H1 (cell line): Measurements from ENCODE around the gene CDH15. TPM values are rescaled to one million over a fixed set of nuclear protein-coding genes. Genes with fewer than 3 reads are reported as not detected.

Experiments used
- ATF2 ChIP-seq: IDR thresholded peaks from 2 replicates; pipeline ENCODE4 v1.6.1; 2012; ENCODE audit warnings: low read length, inconsistent platforms
- CBX5 ChIP-seq: fragments of 300-800, 300-1000 bp; sonication (generic); IDR thresholded peaks from 2 replicates; pipeline ENCODE4 v1.7.1; 2016; ENCODE audit warnings: antibody characterized with exemption, low read length, low read depth
- CBX8 ChIP-seq: fragments of 300-800, 300-1000 bp; sonication (generic); IDR thresholded peaks from 2 replicates; pipeline ENCODE4 v1.7.1; 2016; ENCODE audit warnings: low read depth, low read length, borderline replicate concordance
- CHD7 ChIP-seq: fragments of 300-600 bp; sonication (generic); IDR thresholded peaks from 2 replicates; pipeline ENCODE4 v1.7.1; 2012; ENCODE audit warnings: low read length, moderate library complexity, mild to moderate bottlenecking, inconsistent platforms; ENCODE audit not compliant: insufficient replicate concordance
- EZH2 ChIP-seq: fragments of 200-600 bp; sonication (generic); IDR thresholded peaks from 2 replicates; pipeline ENCODE4 v1.7.1; 2012; ENCODE audit warnings: low read depth, mild to moderate bottlenecking, moderate library complexity, low read length, inconsistent platforms; ENCODE audit not compliant: severe bottlenecking
- KDM5A ChIP-seq: fragments of 200-600 bp; IDR thresholded peaks from 2 replicates; pipeline ENCODE4 v1.7.1; 2012; ENCODE audit warnings: mild to moderate bottlenecking, low read length, inconsistent platforms, mixed read lengths
- SAP30 ChIP-seq: fragments of 300-600 bp; sonication (generic); IDR thresholded peaks from 2 replicates; pipeline ENCODE4 v1.7.1; 2012; ENCODE audit warnings: low read length, moderate library complexity, mild to moderate bottlenecking, inconsistent platforms; ENCODE audit not compliant: insufficient read depth, insufficient replicate concordance
- SIN3A ChIP-seq, 2 experiments: IDR thresholded peaks in 1 of 2; conservative IDR thresholded peaks in 1 of 2; 2 replicates each; pipeline ENCODE4 v1.6.1; 2011 to 2012; ENCODE audit warnings: low read length in 2 of 2, improper control_type of control experiment in 1 of 2, low read depth in 1 of 2, mild to moderate bottlenecking in 1 of 2
- polyA plus RNA-seq, 7 experiments: library from polyadenylated mRNA; depleted of rRNA in 3 of 7; stranded (reverse) in 5 of 7; unstranded in 2 of 7; fragments of >200 nt in 5 of 7; fragments of 200-250 nt in 2 of 7; gene quantifications; 1 replicate in 5 of 7; 2 replicates in 1 of 7; 4 replicates in 1 of 7; pipeline versions ENCODE4 v1.2.1 to v1.2.3, GENCODE V29; 2011 to 2013; ENCODE audit warnings: missing spikeins in 2 of 7, mixed read lengths in 2 of 7
- total RNA-seq: library from RNA; stranded (reverse); fragmentation: NEBNext Ultra II Directional; extraction: Animal tissue kit (Norgen Biotek cat#: 25700); gene quantifications from 2 replicates; pipeline ENCODE4 v1.2.1, GENCODE V29; 2021

CDH15 gene
- total and polyA plus RNA-seq, 2 of the 8 experiments (the other 6 are each of a cell fraction or from before 2014, with no cell fraction given): 0.50 to 0.82 TPM

- TF ChIP-seq CHD7 (no peak), SAP30 (no peak), ATF2 (no peak), EZH2 (no peak), CBX5 (no peak), KDM5A (no peak), CBX8 (no peak), SIN3A (conservative IDR thresholded peaks at IDR 0.05 in 1 of 2, IDR thresholded peaks at IDR 0.05 in 1 of 2; ENCODE audit: low read depth in 1 of 2, low read length in 2 of 2) (no peak)
Measured at GRCh38 chr16:89224665-89225064, 53.1 kb downstream of the CDH15 start (continued).
